BLaER1 treated with 17β-estradiol and CSF1 and Interleukin-3, amounts not matched to agents 10 nM and 100 nM (cell line): ENCODE data around the gene FHIT.

Experiments used
- H3K27ac ChIP-seq, 11 experiments: shearing (Covaris generic); formaldehyde crosslinking; 2 replicates each; pipeline ENCODE4 v1.8.1; 2022
- H3K27me3 ChIP-seq, 11 experiments: shearing (Covaris generic); formaldehyde crosslinking; 2 replicates each; pipeline ENCODE4 v1.8.1; 2022
- H3K36me3 ChIP-seq, 11 experiments: shearing (Covaris generic); formaldehyde crosslinking; 2 replicates each; pipeline ENCODE4 v1.8.1; 2022
- H3K4me1 ChIP-seq, 10 experiments: shearing (Covaris generic); formaldehyde crosslinking; 2 replicates each; pipeline ENCODE4 v1.8.1; 2022
- H3K4me2 ChIP-seq, 11 experiments: shearing (Covaris generic); formaldehyde crosslinking; 2 replicates each; pipeline ENCODE4 v1.8.1; 2022
- H3K4me3 ChIP-seq, 10 experiments: shearing (Covaris generic); formaldehyde crosslinking; 2 replicates each; pipeline ENCODE4 v1.8.1; 2022
- H3K9ac ChIP-seq, 11 experiments: shearing (Covaris generic); formaldehyde crosslinking; 2 replicates each; pipeline ENCODE4 v1.8.1; 2022
- H3K9me3 ChIP-seq, 11 experiments: shearing (Covaris generic); formaldehyde crosslinking; replicated peaks in 1 of 11; 2 replicates each; pipeline ENCODE4 v1.8.1; 2022
- H4K20me1 ChIP-seq, 11 experiments: shearing (Covaris generic); formaldehyde crosslinking; 2 replicates each; pipeline ENCODE4 v1.8.1; 2022
- Cebpa-rat ChIP-seq, 11 experiments: shearing (Covaris generic); IDR thresholded peaks; 2 replicates each; pipeline ENCODE4 v1.8.1; 2022

The FHIT gene

GRCh38 chr3:60045686-60046085 lies 1205.6 kb downstream of the FHIT start:
- no peak overlapping the region for H3K9ac ChIP-seq
- H4K20me1 ChIP-seq = no peaks in the 10 kb centered on the region
- no peaks in the 10 kb centered on the region for H3K36me3 ChIP-seq
- no peak for TF ChIP-seq Cebpa-rat (IDR thresholded peaks at IDR 0.05)
- peaks cover 12 to 22% (median 16%) of the 10 kb centered on the region in 11 experiments; a peak in 20 of 22 replicates for H3K9me3 ChIP-seq
- no peak overlapping the region for H3K27ac ChIP-seq
- no peaks in the 10 kb centered on the region for H3K27me3 ChIP-seq
- no peak overlapping the region for H3K4me2 ChIP-seq
- no peaks in the 10 kb centered on the region for H3K4me1 ChIP-seq
- H3K4me3 ChIP-seq = no peak overlapping the region

GRCh38 chr3:60036803-60037202 lies 1214.4 kb downstream of the FHIT start:
- Histone ChIP-seq H3K4me1 (no peaks in the 10 kb centered on the region), H3K36me3 (no peaks in the 10 kb centered on the region), H3K27ac (no peak overlapping the region), H4K20me1 (no peaks in the 10 kb centered on the region), H3K4me2 (no peak overlapping the region), H3K4me3 (no peak overlapping the region), H3K9ac (no peak overlapping the region), H3K27me3 (no peaks in the 10 kb centered on the region), H3K9me3 (no peaks in the 10 kb centered on the region)
- no peak for TF ChIP-seq Cebpa-rat (IDR thresholded peaks at IDR 0.05)

GRCh38 chr3:60033901-60034453 lies 1217.3 kb downstream of the FHIT start:
- Histone ChIP-seq H3K4me1 (no peaks in the 10 kb centered on the region), H3K9ac (no peak overlapping the region), H3K27ac (no peak overlapping the region), H3K36me3 (no peaks in the 10 kb centered on the region), H3K9me3 (no peaks in the 10 kb centered on the region), H3K27me3 (no peaks in the 10 kb centered on the region), H3K4me3 (no peak overlapping the region), H3K4me2 (no peak overlapping the region), H4K20me1 (no peaks in the 10 kb centered on the region)
- TF ChIP-seq Cebpa-rat (IDR thresholded peaks at IDR 0.05) = no peak

- no peaks in the 10 kb centered on the region for H3K36me3 ChIP-seq
- H3K27me3 ChIP-seq = no peaks in the 10 kb centered on the region
- H3K4me2 ChIP-seq = no peak overlapping the region
- no peaks in the 10 kb centered on the region for H3K9me3 ChIP-seq
- TF ChIP-seq Cebpa-rat (IDR thresholded peaks at IDR 0.05) = no peak
- H3K9ac ChIP-seq = no peak overlapping the region
- no peak overlapping the region for H3K27ac ChIP-seq
- H3K4me1 ChIP-seq = peaks cover 0 to 1% (median 0%) of the 10 kb centered on the region in 10 experiments; a peak in 4 of 20 replicates
- no peak overlapping the region for H3K4me3 ChIP-seq
- H4K20me1 ChIP-seq = no peaks in the 10 kb centered on the region
Measured at GRCh38 chr3:60030982-60031381, 1220.3 kb downstream of the FHIT start.

- peaks cover 0 to 10% (median 4%) of the 10 kb centered on the region in 10 experiments; a peak in 7 of 20 replicates for H3K4me1 ChIP-seq
- no peak for TF ChIP-seq Cebpa-rat (IDR thresholded peaks at IDR 0.05)
- H3K9ac ChIP-seq = no peak overlapping the region
Measured at GRCh38 chr3:60028233-60028632, 1223.0 kb downstream of the FHIT start.

GRCh38 chr3:60027335-60027734 lies 1223.9 kb downstream of the FHIT start:
- Histone ChIP-seq H3K4me1 (peaks cover 0 to 10% (median 4%) of the 10 kb centered on the region in 10 experiments; a peak in 7 of 20 replicates), H3K9ac (no peak overlapping the region), H3K27ac (no peak overlapping the region)

More at GRCh38 chr3:60028233-60028632, 1223.0 kb downstream of the FHIT start:
- Histone ChIP-seq H3K4me2 (no peak overlapping the region), H3K9me3 (no peaks in the 10 kb centered on the region), H3K4me3 (no peak overlapping the region), H3K27me3 (no peaks in the 10 kb centered on the region), H3K27ac (no peak overlapping the region), H3K36me3 (no peaks in the 10 kb centered on the region), H4K20me1 (no peaks in the 10 kb centered on the region)

GRCh38 chr3:60025096-60026050 lies 1225.9 kb downstream of the FHIT start:
- Histone ChIP-seq H3K9me3 (no peaks in the 10 kb centered on the region), H3K4me2 (peak overlapping the region in 2 of 11 experiments; percentile 4 to 15; a peak in 3 of 22 replicates), H3K27me3 (no peaks in the 10 kb centered on the region), H3K27ac (no peak overlapping the region), H4K20me1 (no peaks in the 10 kb centered on the region), H3K36me3 (no peaks in the 10 kb centered on the region), H3K4me1 (peaks cover 0 to 10% (median 4%) of the 10 kb centered on the region in 10 experiments; a peak in 7 of 20 replicates), H3K4me3 (no peak overlapping the region), H3K9ac (no peak overlapping the region)
- TF ChIP-seq Cebpa-rat (IDR thresholded peaks at IDR 0.05) = no peak

More at GRCh38 chr3:60027335-60027734, 1223.9 kb downstream of the FHIT start:
- no peaks in the 10 kb centered on the region for H3K36me3 ChIP-seq
- H3K27me3 ChIP-seq = no peaks in the 10 kb centered on the region
- no peak for TF ChIP-seq Cebpa-rat (IDR thresholded peaks at IDR 0.05)
- H3K4me2 ChIP-seq = no peak overlapping the region
- H3K9me3 ChIP-seq = no peaks in the 10 kb centered on the region
- no peaks in the 10 kb centered on the region for H4K20me1 ChIP-seq
- no peak overlapping the region for H3K4me3 ChIP-seq

- no peaks in the 10 kb centered on the region for H4K20me1 ChIP-seq
- H3K9me3 ChIP-seq = 0 out of 22 replicates have a peak, but pooled peaks cover 0 to 2% (median 0%) of the 10 kb centered on the region in 11 experiments
- no peak overlapping the region for H3K27ac ChIP-seq
- no peaks in the 10 kb centered on the region for H3K36me3 ChIP-seq
- no peak overlapping the region for H3K4me2 ChIP-seq
- H3K4me1 ChIP-seq = peaks cover 0 to 10% (median 4%) of the 10 kb centered on the region in 10 experiments; a peak in 7 of 20 replicates
- no peak overlapping the region for H3K9ac ChIP-seq
- no peak overlapping the region for H3K4me3 ChIP-seq
- no peaks in the 10 kb centered on the region for H3K27me3 ChIP-seq
- no peak for TF ChIP-seq Cebpa-rat (IDR thresholded peaks at IDR 0.05)
Measured at GRCh38 chr3:60024400-60024799, 1226.9 kb downstream of the FHIT start.

GRCh38 chr3:60023189-60023588 lies 1228.1 kb downstream of the FHIT start:
- H3K36me3 ChIP-seq = no peaks in the 10 kb centered on the region
- H4K20me1 ChIP-seq = no peaks in the 10 kb centered on the region
- no peak overlapping the region for H3K27ac ChIP-seq
- no peaks in the 10 kb centered on the region for H3K27me3 ChIP-seq
- H3K4me1 ChIP-seq = peaks cover 0 to 11% (median 4%) of the 10 kb centered on the region in 10 experiments; a peak in 7 of 20 replicates
- H3K4me3 ChIP-seq = no peak overlapping the region
- H3K9ac ChIP-seq = no peak overlapping the region
- TF ChIP-seq Cebpa-rat (IDR thresholded peaks at IDR 0.05) = no peak
- H3K9me3 ChIP-seq = peaks cover 0 to 11% (median 0%) of the 10 kb centered on the region in 11 experiments; a peak in 5 of 22 replicates
- no peak overlapping the region for H3K4me2 ChIP-seq
